ENCODE measurements around the gene ZNF385B. TPM values are rescaled to one million over a fixed set of nuclear protein-coding genes. Genes with fewer than 3 reads are reported as not detected.
"Not testable (repeated sequence)": the region's sequence is repeated elsewhere in the genome, so short reads cannot be mapped to it uniquely, and the experiment has no call there.

The ZNF385B gene
- polyA plus RNA-seq, 3 donors, result 10.1 to 13.9 (median 12.1) TPM

- no peak for DNase-seq
Measured at GRCh38 chr2:179636995-179637394, 224.4 kb downstream of the ZNF385B start.

GRCh38 chr2:179636100-179636980, 225.1 kb downstream of the ZNF385B start:
- DNase-seq, result no peak

DNA sequence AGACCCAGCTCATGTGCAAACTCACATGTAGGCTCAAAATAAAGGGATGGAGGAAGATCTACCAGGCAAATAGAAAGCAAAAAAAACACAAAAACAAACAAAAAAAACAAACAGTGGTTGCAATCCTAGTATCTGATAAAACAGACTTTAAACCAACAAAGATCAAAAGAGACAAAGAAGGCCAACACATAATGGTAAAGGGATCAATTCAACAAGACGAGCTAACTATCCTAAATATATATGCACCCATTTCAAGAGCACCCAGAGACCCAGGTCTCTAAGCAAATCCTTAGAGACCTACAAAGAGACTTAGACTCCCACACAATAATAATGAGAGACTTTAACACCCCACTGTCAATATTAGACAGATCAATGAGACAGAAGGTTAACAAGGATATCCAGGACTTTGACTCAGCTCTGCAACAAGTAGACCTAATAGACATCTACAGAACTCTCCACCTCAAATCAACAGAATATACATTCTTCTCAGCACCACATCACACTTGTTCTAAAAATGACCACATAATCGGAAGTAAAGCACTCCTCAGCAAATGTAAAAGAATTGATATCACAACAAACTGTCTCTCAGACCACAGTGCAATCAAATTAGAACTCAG, 229.5 kb downstream of the ZNF385B start:
- not testable (repeated sequence) for DNase-seq

DNA sequence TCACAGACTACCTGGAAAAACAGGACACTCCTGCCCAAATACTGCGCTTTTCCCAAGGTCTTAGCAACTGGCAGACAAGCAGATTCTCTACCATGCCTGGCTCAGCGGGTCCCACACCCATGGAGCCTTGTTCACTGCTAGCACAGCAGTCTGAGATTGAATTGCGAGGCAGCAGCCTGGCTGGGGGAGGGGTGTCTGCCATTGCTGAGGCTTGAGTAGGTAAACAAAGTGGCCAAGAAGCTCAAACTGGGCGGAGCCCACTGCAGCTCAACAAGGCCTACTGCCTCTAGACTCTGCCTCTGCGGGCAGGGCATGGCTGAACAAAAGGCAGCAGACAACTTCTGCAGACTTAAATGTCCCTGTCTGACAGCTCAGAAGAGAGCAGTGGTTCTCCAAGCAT, 231.6 kb downstream of the ZNF385B start:
- not testable (repeated sequence) for DNase-seq

- no peak for DNase-seq
Measured at GRCh38 chr2:179626261-179626660, 235.2 kb downstream of the ZNF385B start.

DNA sequence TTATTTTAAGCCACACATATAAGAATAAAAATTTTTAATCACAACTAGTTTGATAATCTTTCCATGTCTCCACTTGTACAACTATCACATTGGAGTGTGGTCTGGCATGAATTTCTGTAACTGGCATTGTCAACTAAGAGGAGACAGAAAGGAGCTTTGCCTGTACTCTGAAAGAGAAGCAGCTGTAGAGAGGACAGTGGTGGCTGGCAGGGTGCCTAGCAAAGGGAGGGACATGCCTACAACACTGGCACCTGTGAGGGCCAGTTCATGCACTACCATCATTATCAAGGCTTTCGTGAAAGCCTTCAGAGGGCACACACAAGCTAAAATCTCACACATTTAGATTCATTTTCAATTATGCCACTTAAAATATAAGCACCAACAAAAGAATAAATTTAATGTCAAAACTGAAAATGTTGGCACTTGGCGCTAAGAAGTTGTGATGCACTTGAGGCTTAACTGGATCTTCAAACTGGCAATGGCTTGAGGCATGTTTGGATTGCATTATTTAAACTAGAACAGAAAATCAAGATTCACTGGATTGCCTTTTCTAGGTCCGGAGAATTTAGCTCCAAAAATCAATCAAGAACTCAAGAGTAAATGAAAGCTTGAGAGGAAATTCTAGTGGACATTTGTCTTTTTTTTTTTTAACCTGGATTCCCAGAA, 238.6 kb downstream of the ZNF385B start:
- no peak for DNase-seq

- DNase-seq, result no peak
Measured at GRCh38 chr2:179622112-179622511, 239.3 kb downstream of the ZNF385B start.

GRCh38 chr2:179619947-179620467, 241.4 kb downstream of the ZNF385B start:
- DNase-seq, result no peak

- DNase-seq, result no peak
Measured at GRCh38 chr2:179614121-179614520, 247.3 kb downstream of the ZNF385B start.

DNA sequence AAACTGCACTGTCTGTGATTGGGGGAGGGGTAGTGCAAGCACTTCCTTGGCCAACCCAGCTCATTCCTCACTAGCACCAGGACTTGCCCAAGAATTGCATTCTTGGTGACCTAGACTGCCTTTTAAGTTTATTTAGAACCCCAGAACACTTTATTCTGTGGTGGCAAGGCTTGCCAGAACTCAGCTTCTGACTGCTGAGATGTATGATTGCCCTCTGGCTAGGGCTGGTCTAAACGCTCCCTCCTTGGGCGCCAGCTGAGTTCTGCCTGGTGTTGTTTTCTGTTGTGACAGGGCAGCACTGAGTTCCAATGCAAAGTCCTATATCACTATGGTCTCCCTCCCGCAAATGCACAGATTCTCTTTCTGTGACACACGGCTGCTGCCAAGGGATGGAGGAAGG, 247.7 kb downstream of the ZNF385B start:
- DNase-seq, result no peak

DNA sequence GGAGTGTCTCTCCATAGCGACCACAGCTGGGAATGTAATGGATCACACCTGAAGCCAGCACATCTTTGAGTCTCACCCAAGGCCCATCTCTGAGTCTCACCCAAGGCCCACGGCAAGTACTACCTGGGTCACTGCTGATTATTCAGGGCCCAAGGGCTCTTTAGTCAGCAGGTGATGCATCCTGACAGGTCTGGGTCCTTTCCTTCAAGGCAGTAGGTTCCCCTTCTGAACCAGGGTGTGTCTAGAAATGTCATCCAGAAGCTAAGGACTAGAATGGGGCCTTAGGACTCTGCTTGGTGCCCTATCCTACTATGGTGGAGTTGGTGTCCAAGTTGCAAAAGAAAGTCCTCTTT, 248.1 kb downstream of the ZNF385B start:
- no peak for DNase-seq

DNA sequence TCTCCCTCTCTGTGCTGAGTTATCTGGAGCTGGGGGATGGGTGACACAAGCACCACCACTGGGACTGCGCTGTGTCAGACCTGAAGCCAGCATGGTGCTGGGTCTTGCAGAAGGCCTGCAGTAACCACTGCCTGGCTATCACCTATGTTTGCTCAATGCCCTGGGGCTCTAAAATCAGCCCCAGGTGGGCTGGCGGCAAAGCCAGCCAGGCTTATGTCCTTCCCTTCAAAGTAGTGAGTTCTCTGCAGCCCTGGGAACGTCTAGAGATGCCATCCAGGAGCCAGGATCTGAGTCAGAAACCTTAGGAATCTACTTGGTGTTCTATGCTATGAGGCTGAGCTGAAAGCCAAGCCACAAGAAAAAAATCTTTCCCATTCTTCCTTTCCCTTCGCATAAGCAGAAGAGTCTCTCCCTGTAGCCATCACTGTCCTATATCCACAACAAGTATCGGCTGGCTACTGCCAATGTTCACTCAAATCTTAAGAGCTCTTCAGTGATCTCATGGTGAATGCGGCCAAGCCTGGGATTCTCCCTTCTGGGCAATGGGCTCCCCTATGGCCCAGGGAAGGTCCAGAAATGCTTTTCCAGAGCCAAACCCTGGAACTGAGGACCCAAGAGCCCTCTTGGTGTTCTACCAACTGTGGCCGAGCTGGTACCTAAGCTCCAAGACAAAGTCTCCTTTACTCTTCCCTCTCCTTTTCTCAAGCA, 248.7 kb downstream of the ZNF385B start:
- DNase-seq, result no peak

GRCh38 chr2:179612108-179612507, 249.3 kb downstream of the ZNF385B start:
- DNase-seq, result no peak

- no peak for DNase-seq
Measured at GRCh38 chr2:179606141-179606540, 255.3 kb downstream of the ZNF385B start.

- DNase-seq, result no peak
Measured at GRCh38 chr2:179605341-179605740, 256.1 kb downstream of the ZNF385B start.

DNA sequence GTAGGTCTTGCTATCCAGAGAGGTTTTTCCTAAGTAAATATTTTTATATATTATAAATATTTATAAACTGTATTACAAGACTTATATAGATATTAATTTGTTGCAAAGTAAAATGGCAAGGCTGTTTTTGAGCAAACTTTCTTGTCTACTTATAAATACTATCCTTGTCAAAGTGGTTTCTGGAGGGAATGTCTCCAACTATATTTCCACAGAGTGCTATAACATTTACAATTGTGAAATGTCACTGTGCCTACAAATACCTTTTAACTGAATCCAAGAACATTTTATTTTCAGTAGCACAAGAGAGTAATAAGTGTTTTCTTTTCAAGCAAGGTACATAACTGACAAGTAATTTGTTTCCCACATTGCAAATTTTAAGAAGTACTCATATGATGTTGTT, 256.8 kb downstream of the ZNF385B start:
- no peak for DNase-seq

- DNase-seq, result no peak
Measured at GRCh38 chr2:179602452-179602851, 259.0 kb downstream of the ZNF385B start.

DNA sequence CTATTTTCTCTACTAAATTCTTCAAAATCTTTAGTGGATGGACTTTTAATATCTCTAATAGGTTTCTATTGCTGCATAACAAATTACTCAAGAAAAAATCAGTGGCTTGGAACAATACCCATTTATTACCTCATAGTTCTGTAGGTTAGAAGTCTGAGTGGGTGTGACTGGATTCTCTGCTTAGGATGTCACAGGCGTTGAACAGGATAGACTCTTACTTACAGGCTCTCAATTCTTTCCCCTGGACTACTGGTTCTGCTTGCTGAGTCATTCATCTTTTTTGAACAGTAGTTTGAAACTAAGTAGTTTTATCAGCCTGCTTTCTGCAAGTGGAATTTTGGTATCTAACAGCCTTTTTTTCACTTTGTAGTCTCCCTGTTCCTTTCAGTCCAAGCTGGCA, 265.4 kb downstream of the ZNF385B start:
- DNase-seq, result no peak

DNA sequence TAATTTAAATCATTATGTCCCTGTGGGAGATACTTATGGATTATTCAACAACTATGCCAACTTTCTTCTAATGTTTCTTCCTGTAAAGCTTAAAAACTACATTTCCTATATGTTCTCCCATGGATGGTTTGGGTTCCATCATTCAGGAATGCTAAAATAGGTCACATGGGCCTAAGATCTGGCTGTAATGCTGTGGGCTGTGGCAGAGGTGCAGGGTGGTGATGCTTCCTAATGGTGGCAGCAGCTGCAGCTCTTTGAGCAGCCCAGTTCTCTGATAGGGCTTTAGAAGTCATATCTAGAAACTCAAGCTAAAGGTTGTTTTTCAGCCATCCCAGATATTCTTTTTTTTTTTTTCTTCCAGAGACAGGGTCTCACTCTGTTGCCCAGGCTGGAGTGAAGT, 266.1 kb downstream of the ZNF385B start:
- DNase-seq, result no peak

- DNase-seq, result no peak
Measured at GRCh38 chr2:179594268-179595112, 266.9 kb downstream of the ZNF385B start.

DNA sequence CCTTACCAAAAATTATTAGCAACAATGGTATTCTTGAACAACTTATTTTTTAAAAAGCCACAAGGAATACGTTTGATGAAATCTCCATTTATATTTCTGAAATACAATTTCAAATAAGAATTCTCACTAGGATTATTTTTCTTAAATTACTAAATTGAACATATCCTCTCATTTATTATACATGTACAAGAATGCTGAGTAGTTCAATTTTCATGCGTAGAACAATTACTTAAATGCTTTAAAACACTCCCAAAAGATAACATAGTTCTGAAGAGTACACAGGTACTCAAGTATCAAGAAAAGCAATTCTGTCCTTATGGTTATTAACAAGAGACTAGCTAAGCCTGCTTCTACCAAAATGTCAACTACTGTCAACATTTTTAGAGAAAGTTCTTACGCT, 268.1 kb downstream of the ZNF385B start:
- no peak for DNase-seq

Data from renal pelvis (tissue), 4 donors.